CD14-positive monocyte (primary cell): ENCODE measurements around the gene ASTN2. TPM values are rescaled to one million over a fixed set of nuclear protein-coding genes. Genes with fewer than 3 reads are reported as not detected.
A peak's percentile ranks its signal among the peaks of the same experiment; 100 is the strongest.

Source experiments
- DNase-seq, 3 donors: peaks; one replicate each; pipeline ENCODE4 v3.0.0-alpha.2; 2011 to 2022
- H2AFZ ChIP-seq: 2 replicates; pipeline ENCODE4 v1.6.0; 2012; ENCODE audit warnings: mild to moderate bottlenecking, low read depth, low read length, inconsistent platforms; ENCODE audit not compliant: insufficient read depth, poor library complexity, severe bottlenecking
- H3K27ac ChIP-seq, 2 donors: 1 replicate in 1 of 2; 2 replicates in 1 of 2; pipeline ENCODE4 v1.5.1; 2012 to 2013; ENCODE audit warnings: low read length in 2 of 2, control low read depth in 1 of 2, inconsistent platforms in 1 of 2, low read depth in 1 of 2, mild to moderate bottlenecking in 1 of 2
- H3K27me3 ChIP-seq, 2 donors: one replicate each; pipeline versions ENCODE4 v1.6.0 to v1.6.1; 2011 to 2013; ENCODE audit warnings: low read length in 2 of 2; ENCODE audit not compliant: control insufficient read depth in 2 of 2, insufficient read depth in 2 of 2
- H3K36me3 ChIP-seq, 2 donors: replicated peaks in 1 of 2; 1 replicate in 1 of 2; 2 replicates in 1 of 2; pipeline versions ENCODE4 v1.5.1 to v1.6.1; 2012 to 2013; ENCODE audit warnings: low read length in 2 of 2, control low read depth in 1 of 2, inconsistent platforms in 1 of 2, mild to moderate bottlenecking in 1 of 2; ENCODE audit not compliant: insufficient read depth in 2 of 2, control insufficient read depth in 1 of 2
- H3K4me1 ChIP-seq, 2 donors: 1 replicate in 1 of 2; 2 replicates in 1 of 2; pipeline versions ENCODE4 v1.5.1 to v1.6.1; 2012 to 2013; ENCODE audit warnings: low read length in 2 of 2, control low read depth in 1 of 2, inconsistent platforms in 1 of 2, mild to moderate bottlenecking in 1 of 2, moderate library complexity in 1 of 2; ENCODE audit not compliant: insufficient read depth in 2 of 2, control insufficient read depth in 1 of 2
- H3K4me2 ChIP-seq: replicated peaks from 2 replicates; pipeline ENCODE3; 2012; ENCODE audit warnings: low read length, moderate library complexity, mild to moderate bottlenecking; ENCODE audit not compliant: poor library complexity, severe bottlenecking; ENCODE audit errors: extremely low read depth
- H3K4me3 ChIP-seq, 3 experiments: fragments of 200-600 bp in 1 of 3; sonication (generic) in 1 of 3; replicated peaks in 1 of 3; 1 replicate in 2 of 3; 2 replicates in 1 of 3; pipeline ENCODE4 v1.5.1; 2011 to 2013; ENCODE audit warnings: low read length in 3 of 3, mild to moderate bottlenecking in 3 of 3, control low read depth in 2 of 3, low read depth in 2 of 3, inconsistent platforms in 1 of 3, moderate library complexity in 1 of 3
- H3K79me2 ChIP-seq: 2 replicates; pipeline ENCODE4 v1.6.0; 2012; ENCODE audit warnings: mild to moderate bottlenecking, control low read depth, inconsistent platforms, low read length, moderate library complexity; ENCODE audit not compliant: insufficient read depth
- H3K9ac ChIP-seq: 2 replicates; pipeline ENCODE4 v1.6.0; 2017; ENCODE audit warnings: low read length, mild to moderate bottlenecking; ENCODE audit not compliant: insufficient read depth, poor library complexity, severe bottlenecking
- H3K9me3 ChIP-seq, 2 donors: replicated peaks in 1 of 2; 1 replicate in 1 of 2; 2 replicates in 1 of 2; pipeline versions ENCODE4 v1.5.1 to v1.6.1; 2012 to 2013; ENCODE audit warnings: low read length in 2 of 2, control low read depth in 1 of 2; ENCODE audit not compliant: control insufficient read depth in 1 of 2, insufficient read depth in 1 of 2
- H4K20me1 ChIP-seq: 2 replicates; pipeline ENCODE4 v1.6.0; 2012; ENCODE audit warnings: mild to moderate bottlenecking, low read length, control low read depth, moderate library complexity; ENCODE audit not compliant: insufficient read depth
- H3K27ac Mint-ChIP-seq, 7 donors: one replicate each; pipeline ENCODE4 v1.8.0; 2020; ENCODE audit warnings: mild to moderate bottlenecking in 7 of 7, mixed read lengths in 7 of 7, moderate library complexity in 6 of 7, inconsistent platforms in 2 of 7
- H3K27me3 Mint-ChIP-seq, 3 donors: one replicate each; pipeline ENCODE4 v1.8.0; 2021 to 2022; ENCODE audit warnings: low read depth in 3 of 3, mild to moderate bottlenecking in 3 of 3, mixed read lengths in 3 of 3, moderate library complexity in 3 of 3, inconsistent platforms in 1 of 3
- H3K36me3 Mint-ChIP-seq, 2 donors: one replicate each; pipeline ENCODE4 v1.8.0; 2020; ENCODE audit warnings: mixed read lengths in 2 of 2, inconsistent platforms in 1 of 2, mild to moderate bottlenecking in 1 of 2
- H3K4me1 Mint-ChIP-seq: one replicate; pipeline ENCODE4 v1.8.0; 2020; ENCODE audit warnings: mild to moderate bottlenecking, mixed read lengths
- H3K4me3 Mint-ChIP-seq, 2 donors: one replicate each; pipeline ENCODE4 v1.8.0; 2020; ENCODE audit warnings: mild to moderate bottlenecking in 2 of 2, mixed read lengths in 2 of 2, moderate library complexity in 1 of 2
- H3K9me3 Mint-ChIP-seq, 7 donors: one replicate each; pipeline ENCODE4 v1.8.0; 2020 to 2022; ENCODE audit warnings: mixed read lengths in 7 of 7, mild to moderate bottlenecking in 6 of 7, moderate library complexity in 6 of 7, inconsistent platforms in 2 of 7
- CTCF ChIP-seq: fragments of 200-600 bp; IDR thresholded peaks from one replicate; pipeline ENCODE4 v1.8.0; 2022; ENCODE audit warnings: antibody characterized with exemption, mild to moderate bottlenecking
- WGBS: methylation state at CpG from one replicate; pipeline ENCODE4 v1.1.5; 2013; ENCODE audit warnings: missing lambda C conversion rate; ENCODE audit not compliant: insufficient coverage; 5-methylcytosine and 5-hydroxymethylcytosine counted together
- intact Hi-C, 2 donors: fragments of 100-400 bp; cut with micrococcal nuclease; formaldehyde crosslinking; loops; one replicate each; pipeline versions ENCODE4 v1.15.0 to v1.15.1; 2023
- polyA plus RNA-seq, 3 donors: library from polyadenylated mRNA; depleted of rRNA in 1 of 3; unstranded in 2 of 3; stranded (reverse) in 1 of 3; fragments of 300-500 nt in 2 of 3; fragments of >200 nt in 1 of 3; fragmentation: Illumina TruSeq in 2 of 3; gene quantifications; 1 replicate in 2 of 3; 2 replicates in 1 of 3; pipeline ENCODE4 v1.2.3, GENCODE V29; 2012 to 2021

ASTN2 gene
- polyA plus RNA-seq, 3 donors, result not detected

GRCh38 chr9:116904165-116904564, 510.7 kb downstream of the ASTN2 start:
- Mint-ChIP-seq H3K4me3 (no peak overlapping the region), H3K27me3 (peaks cover 2 to 3% (median 3%) of the 10 kb centered on the region in 3 donors), H3K27ac (peak overlapping the region in 1 of 7 donors; percentile 75), H3K4me1 (no peaks in the 10 kb centered on the region), H3K36me3 (no peaks in the 10 kb centered on the region), H3K9me3 (peaks cover 10 to 14% (median 11%) of the 10 kb centered on the region in 7 donors)
- no peak for DNase-seq
- Histone ChIP-seq H2AFZ (no peak overlapping the region), H3K4me1 (no peaks in the 10 kb centered on the region), H3K4me3 (no peak overlapping the region), H3K4me2 (no peak overlapping the region), H3K36me3 (no peaks in the 10 kb centered on the region), H3K9ac (no peak overlapping the region), H3K27ac (no peak overlapping the region), H3K79me2 (no peaks in the 10 kb centered on the region), H4K20me1 (no peaks in the 10 kb centered on the region), H3K27me3 (no peaks in the 10 kb centered on the region), H3K9me3 (peaks cover 3 to 8% of the 10 kb centered on the region in 2 donors)
- TF ChIP-seq CTCF, result no peak
- 79% methylated on average over 3 of the region's 3 CpGs for WGBS
- intact Hi-C loops, result no loop called here

GRCh38 chr9:116901260-116901659, 513.6 kb downstream of the ASTN2 start:
- no CpG with 5 or more reads among the region's 1 CpG for WGBS
- intact Hi-C loops, result no loop called here
- H3K27me3 Mint-ChIP-seq, result peaks cover 0 to 2% (median 2%) of the 10 kb centered on the region in 3 donors
- H3K36me3 ChIP-seq, result no peaks in the 10 kb centered on the region
- H3K9ac ChIP-seq, result no peak overlapping the region
- no peak for TF ChIP-seq CTCF
- no peaks in the 10 kb centered on the region for H3K4me1 ChIP-seq
- no peak overlapping the region for H3K4me3 ChIP-seq
- no peaks in the 10 kb centered on the region for H4K20me1 ChIP-seq
- H3K4me2 ChIP-seq, result no peak overlapping the region
- no peaks in the 10 kb centered on the region for H3K27me3 ChIP-seq
- DNase-seq, result no peak
- no peaks in the 10 kb centered on the region for H3K36me3 Mint-ChIP-seq
- no peak overlapping the region for H3K27ac ChIP-seq
- no peaks in the 10 kb centered on the region for H3K79me2 ChIP-seq
- H2AFZ ChIP-seq, result no peak overlapping the region
- H3K4me3 Mint-ChIP-seq, result no peak overlapping the region
- peaks cover 3 to 8% of the 10 kb centered on the region in 2 donors for H3K9me3 ChIP-seq
- H3K4me1 Mint-ChIP-seq, result no peaks in the 10 kb centered on the region
- H3K9me3 Mint-ChIP-seq, result peaks cover 10 to 20% (median 15%) of the 10 kb centered on the region in 7 donors
- no peak overlapping the region for H3K27ac Mint-ChIP-seq
